GM23338 (cell line): Measurements from ENCODE around the gene TRAPPC2. TPM values are rescaled to one million over a fixed set of nuclear protein-coding genes. Genes with fewer than 3 reads are reported as not detected.

Source experiments
- ATAC-seq: fragments of 200-7000 bp; cut with Tn5 transposase; 3 replicates; pipeline ENCODE4 v1.9.1; 2020
- DNase-seq: peaks from one replicate; pipeline ENCODE4 v3.0.0-alpha.2; 2015; ENCODE audit warnings: low spot score
- H2AFZ ChIP-seq: fragments of 200-600 bp; sonication (generic); 2 replicates; pipeline ENCODE4 v1.8.0; 2016; ENCODE audit warnings: antibody characterized with exemption, mild to moderate bottlenecking, moderate library complexity
- H3F3A ChIP-seq: fragments of 200-600 bp; sonication (generic); replicated peaks from 2 replicates; pipeline ENCODE4 v1.8.0; 2017; ENCODE audit warnings: antibody characterized with exemption, mixed run types, low read depth
- H3K27ac ChIP-seq: fragments of 200-600 bp; sonication (generic); 2 replicates; pipeline ENCODE4 v1.6.1; 2016; ENCODE audit warnings: low read depth
- H3K27me3 ChIP-seq: fragments of 200-600 bp; sonication (generic); 2 replicates; pipeline ENCODE4 v1.8.0; 2016; ENCODE audit warnings: mild to moderate bottlenecking, mixed run types, moderate library complexity; ENCODE audit not compliant: insufficient read depth
- H3K36me3 ChIP-seq: fragments of 200-600 bp; sonication (generic); 2 replicates; pipeline ENCODE4 v1.8.0; 2016; ENCODE audit warnings: mild to moderate bottlenecking; ENCODE audit not compliant: insufficient read depth
- H3K4me1 ChIP-seq: fragments of 200-600 bp; sonication (generic); 2 replicates; pipeline ENCODE4 v1.8.0; 2016; ENCODE audit warnings: mild to moderate bottlenecking, moderate library complexity; ENCODE audit not compliant: insufficient read depth
- H3K4me2 ChIP-seq: fragments of 200-600 bp; sonication (generic); 2 replicates; pipeline ENCODE4 v1.7.1; 2017; ENCODE audit warnings: mixed run types
- H3K4me3 ChIP-seq: fragments of 200-600 bp; sonication (generic); 2 replicates; pipeline ENCODE4 v1.6.1; 2016; ENCODE audit warnings: mixed run types
- H3K79me2 ChIP-seq: fragments of 200-600 bp; sonication (generic); replicated peaks from 2 replicates; pipeline ENCODE4 v1.8.0; 2017; ENCODE audit warnings: mild to moderate bottlenecking; ENCODE audit not compliant: insufficient read depth
- H3K9me2 ChIP-seq: fragments of 200-600 bp; sonication (generic); 2 replicates; pipeline ENCODE4 v1.8.0; 2017; ENCODE audit not compliant: insufficient read depth
- H4K20me1 ChIP-seq: fragments of 200-600 bp; sonication (generic); replicated peaks from 2 replicates; pipeline ENCODE4 v1.8.0; 2017; ENCODE audit warnings: mild to moderate bottlenecking; ENCODE audit not compliant: insufficient read depth
- H3K27ac Mint-ChIP-seq: 2 replicates; pipeline ENCODE4 v1.8.0; 2020; ENCODE audit warnings: inconsistent platforms, mild to moderate bottlenecking, moderate library complexity, mixed read lengths
- H3K27me3 Mint-ChIP-seq: 3 replicates; pipeline ENCODE4 v1.8.0; 2022; ENCODE audit warnings: low read depth, mild to moderate bottlenecking, moderate library complexity, mixed read lengths, inconsistent platforms; ENCODE audit not compliant: insufficient read depth, poor library complexity
- H3K36me3 Mint-ChIP-seq: 3 replicates; pipeline ENCODE4 v1.8.0; 2021; ENCODE audit warnings: low read depth, mild to moderate bottlenecking, inconsistent platforms, moderate library complexity, mixed read lengths
- H3K4me1 Mint-ChIP-seq: 3 replicates; pipeline ENCODE4 v1.8.0; 2020; ENCODE audit warnings: mild to moderate bottlenecking, inconsistent platforms, mixed read lengths
- H3K4me3 Mint-ChIP-seq: 3 replicates; pipeline ENCODE4 v1.8.0; 2021; ENCODE audit warnings: moderate library complexity, mild to moderate bottlenecking, inconsistent platforms, mixed read lengths
- H3K9me3 Mint-ChIP-seq: 3 replicates; pipeline ENCODE4 v1.8.0; 2020; ENCODE audit warnings: moderate library complexity, mild to moderate bottlenecking, inconsistent platforms, mixed read lengths
- CREB1 ChIP-seq: fragments of 250-450 bp; sonication (Bioruptor Pico); IDR thresholded peaks from 2 replicates; pipeline ENCODE4 v1.5.0; 2020; ENCODE audit warnings: low read depth, mild to moderate bottlenecking, moderate library complexity
- EZH2 ChIP-seq: fragments of 200-600 bp; sonication (generic); IDR thresholded peaks from one replicate; pipeline ENCODE4 v1.8.0; 2017; ENCODE audit warnings: antibody characterized with exemption, mild to moderate bottlenecking, low read depth; ENCODE audit not compliant: unreplicated experiment
- EZH2phosphoT487 ChIP-seq: fragments of 200-600 bp; sonication (generic); IDR thresholded peaks from one replicate; pipeline ENCODE4 v1.8.1; 2018; ENCODE audit warnings: antibody characterized with exemption; ENCODE audit not compliant: unreplicated experiment
- NANOG ChIP-seq: IDR thresholded peaks from 2 replicates; pipeline ENCODE4 v1.6.1; 2016; ENCODE audit warnings: antibody characterized with exemption, borderline replicate concordance
- STAT1 ChIP-seq: IDR thresholded peaks from one replicate; pipeline ENCODE4 v1.6.1; 2016; ENCODE audit warnings: antibody characterized with exemption; ENCODE audit not compliant: unreplicated experiment
- ZNF114 ChIP-seq: fragments of 250-450 bp; sonication (Bioruptor Pico); IDR thresholded peaks from 2 replicates; pipeline ENCODE4 v1.5.0; 2020; ENCODE audit warnings: mild to moderate bottlenecking, moderate library complexity
- ZNF331 ChIP-seq: fragments of 250-450 bp; sonication (Bioruptor Pico); IDR thresholded peaks from 2 replicates; pipeline ENCODE4 v1.5.0; 2020; ENCODE audit warnings: low read depth, mild to moderate bottlenecking, moderate library complexity
- polyA plus RNA-seq: library from polyadenylated mRNA; unstranded; fragments of >200 nt; fragmentation: Nextera tagmentation; extraction: Ambion mirVana; gene quantifications from 2 replicates; pipeline ENCODE4 v1.2.1, GENCODE V29; 2016
- total RNA-seq: library from RNA; depleted of rRNA; stranded (reverse); fragments of >200 nt; shearing (Covaris generic); gene quantifications from 2 replicates; pipeline ENCODE4 v1.2.3, GENCODE V29; 2014
- TF ChIP-seq, protein P1 (sequence below): IDR thresholded peaks from one replicate; pipeline ENCODE4 v1.6.1; 2018; ENCODE audit warnings: antibody characterized with exemption; ENCODE audit not compliant: unreplicated experiment
- TF ChIP-seq, protein P2 (sequence below): IDR thresholded peaks from 2 replicates; pipeline ENCODE4 v1.6.1; 2016; ENCODE audit warnings: antibody characterized with exemption
- TF ChIP-seq, protein P3 (sequence below): fragments of 250-450 bp; sonication (Bioruptor Pico); IDR thresholded peaks from 2 replicates; pipeline ENCODE4 v1.5.0; 2020; ENCODE audit warnings: mild to moderate bottlenecking, moderate library complexity

Gene TRAPPC2
- total and polyA plus RNA-seq, 2 experiments from 2014 or later: 11.7 to 14.6 TPM

DNA sequence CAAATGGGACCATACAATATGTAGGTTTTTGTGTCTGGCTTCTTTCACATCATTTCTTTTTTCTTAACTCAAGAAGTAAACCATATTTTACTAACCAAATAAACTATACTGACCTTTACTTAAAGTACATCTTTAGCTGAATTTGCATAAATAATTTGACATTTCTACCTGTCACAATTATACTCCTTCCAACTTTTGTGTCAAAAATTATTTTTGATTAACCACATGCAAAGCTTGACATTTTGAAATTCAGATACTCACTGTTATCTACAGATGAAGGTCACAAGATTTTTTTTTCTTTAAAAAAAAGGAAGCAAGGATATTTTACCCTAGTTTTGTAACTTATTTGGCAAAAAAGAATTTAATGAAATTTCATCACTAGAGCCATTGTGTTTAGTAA lies 57.5 kb downstream of the TRAPPC2 start:
- no peaks in the 10 kb centered on the region for H3K27me3 ChIP-seq
- no peak overlapping the region for H2AFZ ChIP-seq
- no peak overlapping the region for H3K27ac ChIP-seq
- no peaks in the 10 kb centered on the region for H3K36me3 ChIP-seq
- TF ChIP-seq CREB1 (no peak), NANOG (no peak), ZNF331 (CRISPR knock-in tag) (no peak), ZNF114 (CRISPR knock-in tag) (no peak), EZH2phosphoT487 (no peak)
- TF ChIP-seq, protein P1, sequence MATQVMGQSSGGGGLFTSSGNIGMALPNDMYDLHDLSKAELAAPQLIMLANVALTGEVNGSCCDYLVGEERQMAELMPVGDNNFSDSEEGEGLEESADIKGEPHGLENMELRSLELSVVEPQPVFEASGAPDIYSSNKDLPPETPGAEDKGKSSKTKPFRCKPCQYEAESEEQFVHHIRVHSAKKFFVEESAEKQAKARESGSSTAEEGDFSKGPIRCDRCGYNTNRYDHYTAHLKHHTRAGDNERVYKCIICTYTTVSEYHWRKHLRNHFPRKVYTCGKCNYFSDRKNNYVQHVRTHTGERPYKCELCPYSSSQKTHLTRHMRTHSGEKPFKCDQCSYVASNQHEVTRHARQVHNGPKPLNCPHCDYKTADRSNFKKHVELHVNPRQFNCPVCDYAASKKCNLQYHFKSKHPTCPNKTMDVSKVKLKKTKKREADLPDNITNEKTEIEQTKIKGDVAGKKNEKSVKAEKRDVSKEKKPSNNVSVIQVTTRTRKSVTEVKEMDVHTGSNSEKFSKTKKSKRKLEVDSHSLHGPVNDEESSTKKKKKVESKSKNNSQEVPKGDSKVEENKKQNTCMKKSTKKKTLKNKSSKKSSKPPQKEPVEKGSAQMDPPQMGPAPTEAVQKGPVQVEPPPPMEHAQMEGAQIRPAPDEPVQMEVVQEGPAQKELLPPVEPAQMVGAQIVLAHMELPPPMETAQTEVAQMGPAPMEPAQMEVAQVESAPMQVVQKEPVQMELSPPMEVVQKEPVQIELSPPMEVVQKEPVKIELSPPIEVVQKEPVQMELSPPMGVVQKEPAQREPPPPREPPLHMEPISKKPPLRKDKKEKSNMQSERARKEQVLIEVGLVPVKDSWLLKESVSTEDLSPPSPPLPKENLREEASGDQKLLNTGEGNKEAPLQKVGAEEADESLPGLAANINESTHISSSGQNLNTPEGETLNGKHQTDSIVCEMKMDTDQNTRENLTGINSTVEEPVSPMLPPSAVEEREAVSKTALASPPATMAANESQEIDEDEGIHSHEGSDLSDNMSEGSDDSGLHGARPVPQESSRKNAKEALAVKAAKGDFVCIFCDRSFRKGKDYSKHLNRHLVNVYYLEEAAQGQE: no peak
- TF ChIP-seq, protein P2, sequence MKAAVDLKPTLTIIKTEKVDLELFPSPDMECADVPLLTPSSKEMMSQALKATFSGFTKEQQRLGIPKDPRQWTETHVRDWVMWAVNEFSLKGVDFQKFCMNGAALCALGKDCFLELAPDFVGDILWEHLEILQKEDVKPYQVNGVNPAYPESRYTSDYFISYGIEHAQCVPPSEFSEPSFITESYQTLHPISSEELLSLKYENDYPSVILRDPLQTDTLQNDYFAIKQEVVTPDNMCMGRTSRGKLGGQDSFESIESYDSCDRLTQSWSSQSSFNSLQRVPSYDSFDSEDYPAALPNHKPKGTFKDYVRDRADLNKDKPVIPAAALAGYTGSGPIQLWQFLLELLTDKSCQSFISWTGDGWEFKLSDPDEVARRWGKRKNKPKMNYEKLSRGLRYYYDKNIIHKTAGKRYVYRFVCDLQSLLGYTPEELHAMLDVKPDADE: no peak
- H3K4me3 Mint-ChIP-seq: no peak overlapping the region
- H3K9me2 ChIP-seq: no peaks in the 10 kb centered on the region
- no peak for ATAC-seq
- no peak for DNase-seq
- no peaks in the 10 kb centered on the region for H3K4me1 ChIP-seq
- no peaks in the 10 kb centered on the region for H3K79me2 ChIP-seq
- no peaks in the 10 kb centered on the region for H3K4me1 Mint-ChIP-seq
- no peaks in the 10 kb centered on the region for H3K36me3 Mint-ChIP-seq
- H3K4me3 ChIP-seq: no peak overlapping the region
- no peaks in the 10 kb centered on the region for H4K20me1 ChIP-seq
- H3F3A ChIP-seq: no peaks in the 10 kb centered on the region
- H3K9me3 Mint-ChIP-seq: no peaks in the 10 kb centered on the region; the same call in 2 of the 3 replicates
- no peaks in the 10 kb centered on the region for H3K27me3 Mint-ChIP-seq
- no peak overlapping the region for H3K4me2 ChIP-seq
- H3K27ac Mint-ChIP-seq: no peak overlapping the region

DNA sequence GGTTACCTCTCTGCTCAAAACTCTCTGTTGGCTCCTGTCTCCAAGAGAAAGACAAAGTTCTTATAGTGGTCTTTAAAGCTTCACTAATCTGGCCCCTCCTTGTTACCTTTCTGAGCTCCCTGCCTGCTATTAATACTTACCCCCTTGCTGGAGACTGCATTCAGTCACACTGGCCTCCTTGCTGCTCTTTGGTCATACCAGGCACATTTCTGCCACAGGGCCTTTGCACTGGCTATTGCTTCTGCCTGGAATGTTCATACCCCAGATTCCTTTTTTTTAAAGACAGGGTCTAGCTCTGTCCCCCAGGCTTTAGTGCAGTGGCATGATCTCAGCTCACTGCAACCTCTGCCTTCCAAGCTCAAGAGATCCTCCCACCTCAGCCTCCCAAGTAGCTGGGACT lies 61.4 kb downstream of the TRAPPC2 start:
- Mint-ChIP-seq H3K9me3 (no peaks in the 10 kb centered on the region), H3K27me3 (no peaks in the 10 kb centered on the region), H3K36me3 (no peaks in the 10 kb centered on the region)

More for the DNA sequence above, 61.4 kb downstream of the TRAPPC2 start:
- H3K4me2 ChIP-seq: no peak overlapping the region
- H3K4me1 Mint-ChIP-seq: no peaks in the 10 kb centered on the region
- H3K27me3 ChIP-seq: no peaks in the 10 kb centered on the region
- no peaks in the 10 kb centered on the region for H3K36me3 ChIP-seq
- no peak overlapping the region for H3K4me3 Mint-ChIP-seq
- H4K20me1 ChIP-seq: no peaks in the 10 kb centered on the region
- H3F3A ChIP-seq: no peaks in the 10 kb centered on the region
- no peaks in the 10 kb centered on the region for H3K79me2 ChIP-seq
- no peak for TF ChIP-seq STAT1
- TF ChIP-seq, protein P3, sequence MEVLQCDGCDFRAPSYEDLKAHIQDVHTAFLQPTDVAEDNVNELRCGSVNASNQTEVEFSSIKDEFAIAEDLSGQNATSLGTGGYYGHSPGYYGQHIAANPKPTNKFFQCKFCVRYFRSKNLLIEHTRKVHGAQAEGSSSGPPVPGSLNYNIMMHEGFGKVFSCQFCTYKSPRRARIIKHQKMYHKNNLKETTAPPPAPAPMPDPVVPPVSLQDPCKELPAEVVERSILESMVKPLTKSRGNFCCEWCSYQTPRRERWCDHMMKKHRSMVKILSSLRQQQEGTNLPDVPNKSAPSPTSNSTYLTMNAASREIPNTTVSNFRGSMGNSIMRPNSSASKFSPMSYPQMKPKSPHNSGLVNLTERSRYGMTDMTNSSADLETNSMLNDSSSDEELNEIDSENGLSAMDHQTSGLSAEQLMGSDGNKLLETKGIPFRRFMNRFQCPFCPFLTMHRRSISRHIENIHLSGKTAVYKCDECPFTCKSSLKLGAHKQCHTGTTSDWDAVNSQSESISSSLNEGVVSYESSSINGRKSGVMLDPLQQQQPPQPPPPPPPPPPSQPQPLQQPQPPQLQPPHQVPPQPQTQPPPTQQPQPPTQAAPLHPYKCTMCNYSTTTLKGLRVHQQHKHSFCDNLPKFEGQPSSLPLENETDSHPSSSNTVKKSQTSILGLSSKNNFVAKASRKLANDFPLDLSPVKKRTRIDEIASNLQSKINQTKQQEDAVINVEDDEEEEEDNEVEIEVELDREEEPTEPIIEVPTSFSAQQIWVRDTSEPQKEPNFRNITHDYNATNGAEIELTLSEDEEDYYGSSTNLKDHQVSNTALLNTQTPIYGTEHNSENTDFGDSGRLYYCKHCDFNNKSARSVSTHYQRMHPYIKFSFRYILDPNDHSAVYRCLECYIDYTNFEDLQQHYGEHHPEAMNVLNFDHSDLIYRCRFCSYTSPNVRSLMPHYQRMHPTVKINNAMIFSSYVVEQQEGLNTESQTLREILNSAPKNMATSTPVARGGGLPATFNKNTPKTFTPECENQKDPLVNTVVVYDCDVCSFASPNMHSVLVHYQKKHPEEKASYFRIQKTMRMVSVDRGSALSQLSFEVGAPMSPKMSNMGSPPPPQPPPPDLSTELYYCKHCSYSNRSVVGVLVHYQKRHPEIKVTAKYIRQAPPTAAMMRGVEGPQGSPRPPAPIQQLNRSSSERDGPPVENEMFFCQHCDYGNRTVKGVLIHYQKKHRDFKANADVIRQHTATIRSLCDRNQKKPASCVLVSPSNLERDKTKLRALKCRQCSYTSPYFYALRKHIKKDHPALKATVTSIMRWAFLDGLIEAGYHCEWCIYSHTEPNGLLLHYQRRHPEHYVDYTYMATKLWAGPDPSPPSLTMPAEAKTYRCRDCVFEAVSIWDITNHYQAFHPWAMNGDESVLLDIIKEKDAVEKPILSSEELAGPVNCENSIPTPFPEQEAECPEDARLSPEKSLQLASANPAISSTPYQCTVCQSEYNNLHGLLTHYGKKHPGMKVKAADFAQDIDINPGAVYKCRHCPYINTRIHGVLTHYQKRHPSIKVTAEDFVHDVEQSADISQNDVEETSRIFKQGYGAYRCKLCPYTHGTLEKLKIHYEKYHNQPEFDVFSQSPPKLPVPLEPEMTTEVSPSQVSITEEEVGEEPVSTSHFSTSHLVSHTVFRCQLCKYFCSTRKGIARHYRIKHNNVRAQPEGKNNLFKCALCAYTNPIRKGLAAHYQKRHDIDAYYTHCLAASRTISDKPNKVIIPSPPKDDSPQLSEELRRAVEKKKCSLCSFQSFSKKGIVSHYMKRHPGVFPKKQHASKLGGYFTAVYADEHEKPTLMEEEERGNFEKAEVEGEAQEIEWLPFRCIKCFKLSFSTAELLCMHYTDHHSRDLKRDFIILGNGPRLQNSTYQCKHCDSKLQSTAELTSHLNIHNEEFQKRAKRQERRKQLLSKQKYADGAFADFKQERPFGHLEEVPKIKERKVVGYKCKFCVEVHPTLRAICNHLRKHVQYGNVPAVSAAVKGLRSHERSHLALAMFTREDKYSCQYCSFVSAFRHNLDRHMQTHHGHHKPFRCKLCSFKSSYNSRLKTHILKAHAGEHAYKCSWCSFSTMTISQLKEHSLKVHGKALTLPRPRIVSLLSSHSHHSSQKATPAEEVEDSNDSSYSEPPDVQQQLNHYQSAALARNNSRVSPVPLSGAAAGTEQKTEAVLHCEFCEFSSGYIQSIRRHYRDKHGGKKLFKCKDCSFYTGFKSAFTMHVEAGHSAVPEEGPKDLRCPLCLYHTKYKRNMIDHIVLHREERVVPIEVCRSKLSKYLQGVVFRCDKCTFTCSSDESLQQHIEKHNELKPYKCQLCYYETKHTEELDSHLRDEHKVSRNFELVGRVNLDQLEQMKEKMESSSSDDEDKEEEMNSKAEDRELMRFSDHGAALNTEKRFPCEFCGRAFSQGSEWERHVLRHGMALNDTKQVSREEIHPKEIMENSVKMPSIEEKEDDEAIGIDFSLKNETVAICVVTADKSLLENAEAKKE (CRISPR knock-in tag): no peak
- no peak for TF ChIP-seq CREB1
- no peak for TF ChIP-seq ZNF331 (CRISPR knock-in tag)
- TF ChIP-seq EZH2: no peak
- no peak for TF ChIP-seq EZH2phosphoT487
- H3K9me2 ChIP-seq: no peaks in the 10 kb centered on the region
- no peaks in the 10 kb centered on the region for H3K4me1 ChIP-seq
- no peak overlapping the region for H3K27ac Mint-ChIP-seq
- ATAC-seq (no peak), DNase-seq (no peak)
- no peak overlapping the region for H2AFZ ChIP-seq
- H3K4me3 ChIP-seq: no peak overlapping the region
- H3K27ac ChIP-seq: no peak overlapping the region
